PC-9 (cell line): Measurements from ENCODE around the gene SDHAF2.

Experiments used
- CTCF ChIP-seq: fragments of 200-600 bp; sonication (generic); conservative IDR thresholded peaks from 2 replicates; pipeline ENCODE4 v1.6.1; 2017; ENCODE audit warnings: mixed run types, antibody characterized with exemption, mild to moderate bottlenecking, moderate library complexity
- EZH2 ChIP-seq: fragments of 200-600 bp; sonication (generic); IDR thresholded peaks from 2 replicates; pipeline ENCODE4 v1.8.0; 2017; ENCODE audit warnings: antibody characterized with exemption, low read depth

- TF ChIP-seq CTCF (no peak), EZH2 (no peak)
Measured at GRCh38 chr11:61485080-61485479, 55.2 kb downstream of the SDHAF2 start.
